Stimulated activated CD8-positive, alpha-beta memory T cell treated with anti-CD3 and anti-CD28 coated beads, Interleukin-15, amount 100 ng/mL, for 24 hours (primary cell): Measurements from ENCODE around the gene FGFR4.
A peak's percentile ranks its signal among the peaks of the same experiment; 100 is the strongest.
"Not testable (repeated sequence)": the region's sequence is repeated elsewhere in the genome, so short reads cannot be mapped to it uniquely, and the experiment has no call there.

Experiments used
- DNase-seq: peaks from one replicate; pipeline ENCODE4 v3.0.0-alpha.2; 2020; ENCODE audit warnings: low read depth

FGFR4 gene

GRCh38 chr5:177086654-177087397 lies at the start of gene FGFR4:
FGFR4 (plus strand) TSS chr5:177086915; CDS start chr5:177089603, 2,688 bp downstream.
- peak; percentile 39 for DNase-seq

DNA sequence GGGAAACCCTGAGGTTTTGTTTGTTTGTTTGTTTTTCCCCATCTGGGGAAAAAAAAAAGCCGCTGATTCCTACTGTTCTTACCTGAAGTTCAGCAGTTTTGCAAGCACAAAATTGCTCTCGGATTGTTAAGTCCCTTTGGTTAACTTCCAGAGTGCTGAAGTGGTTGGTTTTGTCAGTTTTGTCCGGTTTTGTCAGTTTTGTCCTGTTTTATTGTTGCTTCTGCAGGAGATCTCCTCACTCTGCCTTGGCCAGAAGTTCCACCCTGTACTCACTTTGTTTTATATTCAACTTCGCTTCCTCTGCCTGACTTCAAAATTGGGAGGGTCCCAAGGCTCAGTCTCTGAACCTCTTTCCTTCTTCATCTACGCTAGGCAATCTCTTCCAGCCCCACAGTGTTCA lies 49.8 kb upstream of the FGFR4 start:
- no peak for DNase-seq

GRCh38 chr5:177040814-177041420 lies 45.8 kb upstream of the FGFR4 start:
- no peak for DNase-seq

GRCh38 chr5:177041936-177042335 lies 44.8 kb upstream of the FGFR4 start:
- DNase-seq: no peak

DNA sequence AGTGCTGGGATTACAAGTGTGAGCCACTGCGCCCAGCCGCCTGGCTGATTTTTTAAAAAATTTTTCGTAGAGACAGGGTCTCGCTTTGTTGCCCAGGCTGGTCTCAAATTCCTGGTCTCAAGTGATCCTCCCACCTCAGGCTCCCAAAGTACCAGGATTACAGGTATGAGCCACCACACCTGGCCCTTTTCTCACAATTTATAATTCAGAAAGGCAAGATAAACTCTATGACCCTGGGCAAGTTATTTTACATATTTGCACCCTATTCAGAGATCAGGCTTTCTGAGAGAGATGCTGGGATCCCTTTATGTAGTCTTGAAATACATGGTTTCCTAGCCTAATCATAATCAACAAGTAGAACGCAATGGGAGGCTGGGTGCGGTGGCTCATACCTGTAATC lies 43.6 kb upstream of the FGFR4 start:
- no peak for DNase-seq

DNA sequence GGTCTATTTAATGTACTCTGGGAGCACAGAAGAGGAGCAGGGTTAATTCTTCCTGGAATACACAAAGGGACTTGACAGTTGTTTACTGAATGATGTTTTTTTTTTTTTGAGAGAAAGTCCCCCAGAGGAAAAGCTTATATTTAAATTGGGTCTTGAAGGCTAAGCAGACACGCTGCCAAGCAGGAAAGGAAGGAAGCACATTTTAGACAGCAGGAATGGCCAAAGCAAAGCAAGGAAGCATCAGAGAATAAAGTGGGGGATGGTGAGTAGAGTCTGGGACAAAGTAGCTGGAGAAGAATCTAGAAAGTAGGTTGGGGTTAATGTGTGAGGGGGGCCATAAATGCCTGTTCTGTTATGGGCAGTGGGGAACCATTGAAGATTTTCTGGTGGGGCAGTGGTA lies 42.8 kb upstream of the FGFR4 start:
- DNase-seq: no peak

DNA sequence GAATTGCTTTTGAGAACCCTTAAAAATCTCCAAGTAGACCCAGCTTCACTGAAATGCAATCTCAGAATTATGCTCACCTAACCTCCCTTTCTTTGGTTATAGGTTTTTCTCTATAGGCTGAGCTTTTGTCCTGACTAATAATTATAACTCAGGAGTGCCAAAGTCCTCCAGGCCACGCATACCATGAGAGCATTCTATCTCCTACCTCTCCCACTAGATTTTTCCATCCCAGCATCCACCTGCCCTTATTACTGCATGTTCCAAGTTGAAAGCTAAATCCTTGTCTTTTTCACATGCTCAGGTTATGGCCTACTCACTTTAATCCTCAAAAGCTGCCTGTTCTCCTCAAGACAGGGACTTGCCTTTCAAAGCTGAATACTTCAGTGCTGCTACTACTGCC lies 42.1 kb upstream of the FGFR4 start:
- DNase-seq: no peak

DNA sequence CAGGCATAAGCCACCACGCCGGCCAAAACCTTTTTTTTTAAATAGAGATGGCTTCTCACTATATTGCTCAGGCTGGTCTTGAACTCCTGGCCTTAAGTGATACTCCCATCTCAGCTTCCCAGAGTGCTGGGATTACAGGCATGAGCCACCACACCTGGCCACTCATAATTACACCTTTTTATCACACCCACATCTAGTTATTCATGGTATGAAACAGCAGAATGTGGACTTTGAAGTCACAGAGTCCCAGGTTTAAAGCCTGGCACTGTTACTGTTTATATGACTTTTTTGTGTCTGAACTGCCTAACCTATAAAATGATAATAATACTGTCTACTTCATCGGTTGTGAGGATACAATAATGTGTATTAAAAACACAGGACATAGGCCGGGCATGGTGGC lies 41.1 kb upstream of the FGFR4 start:
- no peak for DNase-seq

- not testable (repeated sequence) for DNase-seq
Measured at GRCh38 chr5:177048531-177048930, 38.2 kb upstream of the FGFR4 start.

GRCh38 chr5:177049285-177049684 lies 37.4 kb upstream of the FGFR4 start:
- no peak for DNase-seq

DNA sequence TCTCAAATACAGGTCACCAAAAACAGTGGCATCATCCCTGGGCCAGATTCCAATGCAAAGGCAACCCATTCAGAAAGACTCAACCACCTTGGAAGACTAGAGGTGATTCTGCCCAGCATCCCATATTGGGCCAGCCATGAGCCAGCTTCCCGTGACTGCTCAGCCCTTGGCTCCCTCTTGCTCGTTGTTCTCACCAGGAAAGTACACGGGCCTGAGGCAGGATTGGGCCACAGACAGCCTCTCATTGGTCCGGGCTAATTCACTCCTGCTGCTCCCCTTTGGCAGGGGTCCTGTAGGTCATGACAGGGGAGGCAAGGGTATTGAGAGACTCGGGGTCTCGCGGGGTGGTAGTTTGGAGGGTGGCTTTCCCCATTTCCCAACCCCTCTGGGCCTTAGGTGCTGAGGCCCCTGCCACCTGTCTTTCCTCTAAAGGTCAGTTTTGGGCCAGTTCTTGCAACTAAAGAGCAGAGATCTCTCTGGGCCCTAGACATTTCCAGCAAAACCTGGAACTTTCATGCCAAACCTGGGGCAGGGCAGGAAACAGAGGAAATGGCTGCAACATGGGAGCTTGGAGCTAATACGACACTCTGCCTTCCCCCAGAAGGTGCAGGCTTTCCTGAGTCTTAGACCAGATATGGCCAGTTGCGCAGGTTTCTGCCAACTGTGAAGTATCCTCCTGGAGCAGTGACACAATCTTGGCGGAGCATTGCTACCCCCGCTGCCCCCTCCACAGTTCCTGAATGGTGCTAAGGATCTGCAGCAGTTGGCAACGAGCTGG lies 22.0 kb upstream of the FGFR4 start:
- DNase-seq: no peak

DNA sequence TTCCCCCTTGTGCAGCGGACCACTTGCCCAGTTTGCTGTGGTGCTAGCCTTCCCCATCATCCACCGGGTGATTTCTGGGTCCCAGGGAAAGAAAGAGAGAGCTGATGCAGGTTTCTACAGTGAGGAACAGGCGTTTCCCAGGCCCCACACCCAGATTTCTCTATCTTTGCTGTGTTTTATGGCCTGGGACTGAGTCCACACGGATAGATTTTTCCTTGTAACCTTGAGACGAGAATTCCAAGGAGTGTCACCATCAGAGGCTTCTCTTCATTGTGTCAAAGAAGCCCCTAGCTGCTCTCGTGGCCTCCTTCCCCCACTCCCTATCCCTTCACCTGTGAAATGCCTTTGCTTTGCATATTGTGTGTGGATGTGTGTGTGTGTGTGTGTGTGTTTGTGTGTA lies 21.2 kb upstream of the FGFR4 start:
- DNase-seq: no peak

GRCh38 chr5:177066224-177066623 lies 20.5 kb upstream of the FGFR4 start:
- no peak for DNase-seq

DNA sequence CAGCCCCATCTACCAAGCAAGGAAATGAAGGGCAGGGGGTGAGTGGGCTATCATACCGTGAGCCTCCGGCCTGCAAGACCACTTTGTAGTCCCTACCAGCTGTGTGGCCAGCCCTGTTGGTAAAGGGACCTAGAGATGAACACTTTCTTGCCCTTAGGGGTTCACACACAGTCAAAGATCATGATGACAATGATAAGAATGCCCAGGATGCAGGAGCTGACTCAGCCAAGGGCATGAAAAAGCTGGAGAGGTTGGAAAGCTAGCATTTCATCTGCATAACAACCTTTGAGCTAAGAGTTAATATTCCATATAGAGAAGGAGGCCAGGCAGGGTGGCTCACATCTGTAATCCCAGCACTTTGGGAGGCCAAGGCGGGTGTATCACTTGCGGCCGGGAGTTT lies 19.2 kb upstream of the FGFR4 start:
- no peak for DNase-seq

GRCh38 chr5:177070536-177071191 lies 16.1 kb upstream of the FGFR4 start:
- DNase-seq: no peak

DNA sequence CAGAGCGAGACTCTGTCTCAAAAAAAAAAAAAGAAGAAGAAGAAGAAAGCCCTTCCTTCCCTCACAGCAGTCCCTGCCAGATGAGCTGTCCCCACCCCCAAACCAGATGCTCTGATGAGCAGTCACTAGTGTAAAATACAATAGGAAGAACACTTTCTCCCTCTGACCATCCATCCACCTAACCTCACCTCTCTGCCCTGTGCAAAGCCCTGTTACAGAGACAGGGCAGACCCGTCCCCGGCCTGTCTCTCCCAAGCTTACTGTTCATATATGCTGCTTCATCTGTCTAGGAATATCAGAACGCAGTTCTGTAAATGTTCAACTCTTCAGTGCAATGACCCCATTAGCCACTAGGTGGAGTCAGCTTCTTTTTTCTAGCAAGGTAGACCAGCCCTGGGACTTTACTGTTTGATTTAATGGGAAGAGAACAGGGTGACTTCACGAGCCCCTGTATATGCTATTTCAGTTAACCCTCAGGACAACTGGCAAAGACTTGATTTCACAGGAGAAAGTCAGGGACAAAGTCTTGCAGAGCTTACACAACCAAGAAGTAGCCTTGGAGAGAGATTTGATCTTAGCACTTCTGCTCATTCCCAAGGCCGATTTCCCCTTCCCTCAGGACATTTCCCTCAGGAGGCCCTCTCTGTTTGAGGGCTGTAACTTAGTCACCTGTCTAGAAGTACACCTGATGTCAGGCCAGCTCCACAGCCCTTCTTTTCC lies 14.9 kb upstream of the FGFR4 start:
- DNase-seq: peak; percentile 20

DNA sequence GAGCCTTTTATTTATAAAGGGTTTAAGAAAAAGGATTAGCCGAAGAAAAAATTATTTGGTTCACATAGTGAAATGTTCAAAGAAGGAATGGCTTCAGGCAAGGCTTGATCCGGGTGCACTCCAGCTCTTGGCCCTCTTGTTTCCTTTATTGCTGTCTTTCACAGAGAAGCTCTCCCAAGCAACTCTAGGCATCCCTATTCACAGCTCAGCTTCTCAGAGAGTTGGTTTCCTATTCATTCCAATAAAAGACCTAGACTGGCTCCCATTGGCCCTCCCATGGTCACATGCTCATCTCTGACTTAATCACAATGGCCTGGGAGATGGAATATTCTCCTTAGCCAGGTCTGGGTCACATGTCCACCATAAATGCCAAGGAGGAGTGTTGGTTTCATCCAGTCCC lies 9.4 kb upstream of the FGFR4 start:
- DNase-seq: no peak

DNA sequence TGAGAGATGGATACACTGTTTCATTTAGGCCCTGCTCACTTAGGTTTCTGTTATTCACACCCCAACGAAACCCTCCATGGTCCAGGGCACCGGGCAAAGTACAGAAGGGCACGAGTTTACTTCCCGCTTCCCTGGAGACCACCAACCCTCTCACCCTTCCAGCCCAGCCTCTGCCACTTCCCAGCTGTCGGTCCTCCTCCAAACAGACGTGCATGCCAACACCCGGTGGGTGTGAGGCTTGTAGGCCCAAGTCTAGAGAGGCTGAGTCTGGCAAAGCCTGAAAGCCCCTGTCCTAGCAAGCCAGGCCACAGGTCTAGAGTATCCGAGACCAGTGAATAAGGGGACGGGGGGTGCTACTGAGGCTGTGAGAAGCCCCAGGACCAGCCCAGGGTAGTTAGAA lies 7.1 kb upstream of the FGFR4 start:
- DNase-seq: no peak

GRCh38 chr5:177080265-177080664 lies 6.5 kb upstream of the FGFR4 start:
- DNase-seq: no peak

GRCh38 chr5:177081859-177082258 lies 4.9 kb upstream of the FGFR4 start:
- DNase-seq: no peak

DNA sequence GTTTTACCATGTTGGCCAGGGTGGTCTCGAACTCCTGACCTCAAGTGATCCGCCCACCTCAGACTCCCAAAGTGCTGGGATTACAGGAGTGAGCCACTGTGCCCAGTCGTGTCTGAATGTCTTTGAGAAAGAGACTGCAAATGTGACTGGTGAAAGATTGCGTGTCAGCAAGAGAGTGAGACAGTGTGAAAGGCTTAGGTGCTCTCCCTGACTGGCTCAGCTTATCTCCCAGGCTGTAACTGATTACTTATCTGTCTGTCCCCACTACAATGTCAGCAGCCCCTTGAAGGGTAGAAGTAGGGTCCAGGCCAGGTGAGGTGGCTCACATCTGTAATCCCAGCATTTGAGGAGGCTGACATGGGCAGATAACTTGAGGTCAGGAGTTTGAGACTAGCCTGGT lies 3.4 kb upstream of the FGFR4 start:
- no peak for DNase-seq

DNA sequence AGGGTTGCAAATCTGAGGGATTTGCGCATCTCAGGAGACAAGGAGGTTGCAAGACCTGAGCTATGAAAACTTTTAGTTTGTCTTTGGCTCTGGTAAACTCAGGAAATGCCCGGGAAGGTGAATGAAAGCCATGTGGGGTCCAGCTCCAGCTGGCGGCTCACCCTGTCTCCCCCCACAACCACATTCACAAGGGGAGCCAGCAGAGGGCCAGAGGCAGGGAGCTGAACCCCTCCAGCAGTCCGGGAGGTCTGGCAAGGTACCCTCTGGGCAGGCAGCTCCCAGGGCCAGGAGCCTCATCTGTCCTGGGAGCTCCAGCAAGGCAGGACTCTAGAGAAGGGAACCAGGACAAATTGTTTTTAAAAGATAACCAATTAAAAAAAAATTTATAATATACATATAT lies 2.5 kb upstream of the FGFR4 start:
- no peak for DNase-seq
